H1 (cell line): ENCODE measurements around the gene ZNF423. TPM values are rescaled to one million over a fixed set of nuclear protein-coding genes. Genes with fewer than 3 reads are reported as not detected.

Experiments used
- CTCF ChIA-PET: fragments of 300-600 bp; sonication (Branson Sonifier 250); formaldehyde crosslinking; loops from one replicate; lab custom pipeline; 2021; ENCODE audit not compliant: partially characterized antibody; lab: Charles Lee
- POLR2A ChIA-PET: fragments of 300-600 bp; sonication (Branson Sonifier 250); formaldehyde crosslinking; loops from one replicate; lab custom pipeline; 2021; ENCODE audit warnings: inconsistent platforms; ENCODE audit not compliant: partially characterized antibody; lab: Charles Lee
- DNase-seq, 2 experiments: peaks; one replicate each; pipeline versions ENCODE4 v3.0.0 to v3.0.0-alpha.2; 2010 to 2022; ENCODE audit warnings: low spot score in 2 of 2, low read depth in 1 of 2, mixed read lengths in 1 of 2
- FAIRE-seq: peaks from 2 replicates; lab custom pipeline; 2011; peaks lifted over from hg19 to GRCh38; lab: Jason Lieb, UNC
- H2AFZ ChIP-seq: 2 replicates; pipeline ENCODE4 v1.8.1; 2012; ENCODE audit warnings: low read length, inconsistent platforms
- H2AK5ac ChIP-seq: 2 replicates; pipeline ENCODE4 v1.6.1; 2013; ENCODE audit warnings: low read depth, low read length
- H2BK120ac ChIP-seq: replicated peaks from 2 replicates; pipeline ENCODE3; 2013; ENCODE audit warnings: low read depth, low read length, inconsistent platforms
- H2BK12ac ChIP-seq: 2 replicates; pipeline ENCODE4 v1.6.1; 2013; ENCODE audit warnings: low read depth, low read length
- H2BK15ac ChIP-seq: 2 replicates; pipeline ENCODE4 v1.6.1; 2013; ENCODE audit warnings: low read length
- H2BK20ac ChIP-seq: 2 replicates; pipeline ENCODE4 v1.6.1; 2013; ENCODE audit warnings: low read length
- H2BK5ac ChIP-seq: 2 replicates; pipeline ENCODE4 v1.6.1; 2013; ENCODE audit warnings: low read depth, low read length
- H3K14ac ChIP-seq: 2 replicates; pipeline ENCODE4 v1.6.1; 2013; ENCODE audit warnings: inconsistent platforms; ENCODE audit not compliant: insufficient read length
- H3K18ac ChIP-seq: 2 replicates; pipeline ENCODE4 v1.6.1; 2013; ENCODE audit warnings: low read length; ENCODE audit errors: extremely low read depth
- H3K23ac ChIP-seq: 2 replicates; pipeline ENCODE4 v1.6.1; 2013; ENCODE audit warnings: inconsistent platforms; ENCODE audit not compliant: insufficient read length
- H3K23me2 ChIP-seq: 2 replicates; pipeline ENCODE4 v1.6.1; 2013; ENCODE audit warnings: low read depth, low read length
- H3K27ac ChIP-seq: 2 replicates; pipeline ENCODE4 v1.6.1; 2011; ENCODE audit warnings: low read depth, low read length, inconsistent platforms
- H3K27me3 ChIP-seq, 4 experiments: replicated peaks in 1 of 4; 1 replicate in 1 of 4; 2 replicates in 3 of 4; pipeline versions ENCODE4 v1.6.1 to v1.8.1; 2011 to 2013; ENCODE audit warnings: low read length in 3 of 4, mild to moderate bottlenecking in 3 of 4, inconsistent platforms in 2 of 4, mixed read lengths in 2 of 4, moderate library complexity in 1 of 4; ENCODE audit not compliant: control insufficient read depth in 3 of 4, insufficient read depth in 3 of 4; ENCODE audit errors: extremely low read depth in 1 of 4
- H3K36me3 ChIP-seq, 4 experiments: 2 replicates each; pipeline versions ENCODE4 v1.6.1 to v1.8.1; 2011 to 2013; ENCODE audit warnings: mild to moderate bottlenecking in 4 of 4, low read length in 3 of 4, moderate library complexity in 2 of 4, control low read depth in 1 of 4, inconsistent platforms in 1 of 4; ENCODE audit not compliant: insufficient read depth in 4 of 4, control insufficient read depth in 2 of 4
- H3K4ac ChIP-seq: replicated peaks from 2 replicates; pipeline ENCODE3; 2013; ENCODE audit warnings: low read length, low read depth, mixed read lengths, inconsistent platforms; ENCODE audit not compliant: insufficient read length
- H3K4me1 ChIP-seq, 4 experiments: replicated peaks in 1 of 4; 1 replicate in 1 of 4; 2 replicates in 3 of 4; pipeline versions ENCODE4 v1.6.1 to v1.8.1; 2011 to 2013; ENCODE audit warnings: low read length in 3 of 4, inconsistent platforms in 2 of 4, mixed read lengths in 1 of 4; ENCODE audit not compliant: insufficient read depth in 4 of 4, control insufficient read depth in 3 of 4
- H3K4me2 ChIP-seq, 2 experiments: 2 replicates each; pipeline versions ENCODE4 v1.6.1 to v1.8.1; 2011 to 2013; ENCODE audit warnings: low read depth in 2 of 2, low read length in 2 of 2, control low read depth in 1 of 2, inconsistent platforms in 1 of 2, mild to moderate bottlenecking in 1 of 2; ENCODE audit not compliant: insufficient read depth in 1 of 2
- H3K4me3 ChIP-seq, 4 experiments: fragments of 200-600, 300-600 bp in 1 of 4; sonication (generic), shearing (Covaris generic), sonication (Bioruptor Twin) in 1 of 4; 2 replicates each; pipeline versions ENCODE4 v1.5.1 to v1.8.1; 2011 to 2016; ENCODE audit warnings: low read length in 4 of 4, low read depth in 3 of 4, control low read depth in 2 of 4, inconsistent platforms in 2 of 4, mild to moderate bottlenecking in 2 of 4, mixed read lengths in 1 of 4, moderate library complexity in 1 of 4; ENCODE audit not compliant: insufficient read depth in 2 of 4; ENCODE audit errors: extremely low read depth in 1 of 4
- H3K56ac ChIP-seq: replicated peaks from 2 replicates; pipeline ENCODE3; 2013; ENCODE audit warnings: low read depth, mild to moderate bottlenecking, mixed read lengths, low read length, inconsistent platforms; ENCODE audit not compliant: insufficient read length
- H3K79me1 ChIP-seq: 2 replicates; pipeline ENCODE4 v1.6.1; 2013; ENCODE audit warnings: low read depth, low read length, control low read depth
- H3K79me2 ChIP-seq, 2 experiments: 2 replicates each; pipeline versions ENCODE4 v1.6.1 to v1.8.1; 2012 to 2013; ENCODE audit warnings: low read length in 2 of 2, mild to moderate bottlenecking in 2 of 2, inconsistent platforms in 1 of 2; ENCODE audit not compliant: insufficient read depth in 2 of 2, control insufficient read depth in 1 of 2
- H3K9ac ChIP-seq, 4 experiments: replicated peaks in 1 of 4; 1 replicate in 1 of 4; 2 replicates in 3 of 4; pipeline versions ENCODE4 v1.6.1 to v1.8.1; 2011 to 2013; ENCODE audit warnings: low read depth in 3 of 4, low read length in 3 of 4, control low read depth in 2 of 4, mild to moderate bottlenecking in 2 of 4, moderate library complexity in 2 of 4, inconsistent platforms in 1 of 4; ENCODE audit errors: extremely low read depth in 1 of 4
- H3K9me3 ChIP-seq, 2 experiments: 2 replicates each; pipeline versions ENCODE4 v1.6.1 to v1.8.1; 2012 to 2013; ENCODE audit warnings: mild to moderate bottlenecking in 2 of 2, moderate library complexity in 2 of 2, control low read depth in 1 of 2, inconsistent platforms in 1 of 2, low read depth in 1 of 2, low read length in 1 of 2, mixed read lengths in 1 of 2; ENCODE audit not compliant: insufficient read depth in 2 of 2
- H4K20me1 ChIP-seq, 2 experiments: replicated peaks in 1 of 2; 2 replicates each; pipeline versions ENCODE3 to v1.8.1; 2011 to 2013; ENCODE audit warnings: inconsistent platforms in 2 of 2, low read length in 2 of 2, mild to moderate bottlenecking in 1 of 2; ENCODE audit not compliant: insufficient read depth in 2 of 2, control insufficient read depth in 1 of 2
- H4K5ac ChIP-seq: 2 replicates; pipeline ENCODE4 v1.6.1; 2013; ENCODE audit warnings: low read length, low read depth, mixed read lengths, inconsistent platforms; ENCODE audit not compliant: insufficient read length
- H4K8ac ChIP-seq: 2 replicates; pipeline ENCODE4 v1.8.0; 2013; ENCODE audit warnings: mild to moderate bottlenecking, moderate library complexity, low read length, inconsistent platforms; ENCODE audit not compliant: insufficient read depth; ENCODE audit errors: extremely low read depth
- H4K91ac ChIP-seq: replicated peaks from 2 replicates; pipeline ENCODE3; 2013; ENCODE audit warnings: low read length, mixed read lengths, inconsistent platforms; ENCODE audit not compliant: insufficient read length
- ATF3 ChIP-seq: IDR thresholded peaks from 2 replicates; pipeline ENCODE4 v1.6.1; 2011; ENCODE audit warnings: low read depth, mild to moderate bottlenecking, low read length; ENCODE audit not compliant: insufficient read depth
- CBX8 ChIP-seq: fragments of 300-800, 300-1000 bp; sonication (generic); IDR thresholded peaks from 2 replicates; pipeline ENCODE4 v1.7.1; 2016; ENCODE audit warnings: low read depth, low read length, borderline replicate concordance
- CTCF ChIP-seq, 3 experiments: IDR thresholded peaks; 1 replicate in 2 of 3; 2 replicates in 1 of 3; pipeline versions ENCODE4 v1.5.1 to v1.6.1; 2011; ENCODE audit warnings: low read length in 3 of 3, mild to moderate bottlenecking in 3 of 3, inconsistent platforms in 2 of 3, low read depth in 1 of 3, moderate library complexity in 1 of 3; ENCODE audit not compliant: insufficient read depth in 1 of 3; ENCODE audit errors: control extremely low read depth in 1 of 3
- JUN ChIP-seq: IDR thresholded peaks from 2 replicates; pipeline ENCODE4 v1.6.1; 2011; ENCODE audit warnings: low read depth, mild to moderate bottlenecking, improper control_type of control experiment, low read length
- MAFK ChIP-seq: IDR thresholded peaks from 2 replicates; pipeline ENCODE4 v1.6.1; 2012; ENCODE audit warnings: low read depth, mild to moderate bottlenecking, improper control_type of control experiment, low read length
- NANOG ChIP-seq: IDR thresholded peaks from 2 replicates; pipeline ENCODE4 v1.6.1; 2011; ENCODE audit warnings: low read length, low read depth, mild to moderate bottlenecking, inconsistent platforms; ENCODE audit not compliant: insufficient read depth, poor library complexity, severe bottlenecking
- PHF8 ChIP-seq: fragments of 200-600 bp; sonication (generic); conservative IDR thresholded peaks from 2 replicates; pipeline ENCODE4 v1.7.1; 2012; ENCODE audit warnings: low read depth, mild to moderate bottlenecking, inconsistent platforms, low read length, moderate library complexity
- RXRA ChIP-seq: IDR thresholded peaks from 2 replicates; pipeline ENCODE4 v1.6.1; 2011; ENCODE audit warnings: low read depth, mild to moderate bottlenecking, low read length, moderate library complexity; ENCODE audit not compliant: insufficient read depth
- SIRT6 ChIP-seq: IDR thresholded peaks from one replicate; pipeline ENCODE4 v1.7.1; 2012; ENCODE audit warnings: low read length, inconsistent platforms
- TEAD4 ChIP-seq: IDR thresholded peaks from 2 replicates; pipeline ENCODE4 v1.6.1; 2012; ENCODE audit warnings: low read depth, low read length, inconsistent platforms, mixed read lengths
- ZNF274 ChIP-seq: IDR thresholded peaks from 2 replicates; pipeline ENCODE4 v1.7.0; 2012; ENCODE audit warnings: low read length, borderline replicate concordance; ENCODE audit errors: extremely low read depth
- WGBS, 2 experiments: shearing (Covaris generic) in 1 of 2; methylation state at CpG; one replicate each; pipeline versions ENCODE4 v1.1.6 to v1.1.7; 2013 to 2015; ENCODE audit warnings: low lambda C conversion rate in 2 of 2, mixed read lengths in 2 of 2, inconsistent platforms in 1 of 2, low coverage in 1 of 2, missing lambda C conversion rate in 1 of 2; ENCODE audit not compliant: insufficient replicate concordance in 2 of 2, insufficient coverage in 1 of 2, insufficient read length in 1 of 2; ENCODE audit errors: extremely low coverage in 1 of 2, missing lambda C conversion rate in 1 of 2; 5-methylcytosine and 5-hydroxymethylcytosine counted together
- polyA plus RNA-seq, 7 experiments: library from polyadenylated mRNA; depleted of rRNA in 3 of 7; stranded (reverse) in 5 of 7; unstranded in 2 of 7; fragments of >200 nt in 5 of 7; fragments of 200-250 nt in 2 of 7; gene quantifications; 1 replicate in 5 of 7; 2 replicates in 1 of 7; 4 replicates in 1 of 7; pipeline versions ENCODE4 v1.2.1 to v1.2.3, GENCODE V29; 2011 to 2013; ENCODE audit warnings: missing spikeins in 2 of 7, mixed read lengths in 2 of 7
- total RNA-seq: library from RNA; stranded (reverse); fragmentation: NEBNext Ultra II Directional; extraction: Animal tissue kit (Norgen Biotek cat#: 25700); gene quantifications from 2 replicates; pipeline ENCODE4 v1.2.1, GENCODE V29; 2021

The ZNF423 gene
- total and polyA plus RNA-seq, 2 of the 8 experiments (the other 6 are each of a cell fraction or from before 2014, with no cell fraction given): 38.2 to 52.3 TPM

- Histone ChIP-seq H2BK120ac (no peak overlapping the region), H3K36me3 (peaks cover 0 to 8% (median 2%) of the 10 kb centered on the region in 4 experiments; a peak in 4 of 8 replicates), H3K27ac (no peak overlapping the region), H3K9ac (no peak overlapping the region), H3K4me1 (no peaks in the 10 kb centered on the region; a peak in 1 of 7 replicates), H3K79me1 (peaks cover 2% of the 10 kb centered on the region; the same call in 1 of the 2 replicates), H3K56ac (no peak overlapping the region), H3K18ac (no peak overlapping the region), H3K4me3 (no peak overlapping the region), H3K14ac (no peak overlapping the region), H4K20me1 (peaks cover 0 to 8% of the 10 kb centered on the region in 2 experiments), H4K91ac (no peak overlapping the region), H3K79me2 (peaks cover 0 to 3% of the 10 kb centered on the region in 2 experiments; a peak in 1 of 4 replicates), H4K8ac (no peak overlapping the region), H2AK5ac (no peak overlapping the region), H3K9me3 (peaks cover 4 to 9% of the 10 kb centered on the region in 2 experiments; a peak in 2 of 4 replicates), H2BK20ac (no peak overlapping the region), H3K23ac (no peak overlapping the region), H2AFZ (no peak overlapping the region), H4K5ac (no peak overlapping the region), H2BK15ac (no peak overlapping the region), H3K27me3 (no peaks in the 10 kb centered on the region), H3K23me2 (peaks cover 20% of the 10 kb centered on the region; the same call in 1 of the 2 replicates), H3K4ac (no peak overlapping the region), H2BK5ac (no peak overlapping the region), H3K4me2 (no peak overlapping the region), H2BK12ac (no peak overlapping the region)
- DNase-seq (no peak), FAIRE-seq (no peak)
- ChIA-PET POLR2A (no interaction called here), CTCF (interaction anchor here (1.1 kb wide), 1 partner anchor 11 kb away, joined by 3 read pairs; no protein-coding TSS in a partner anchor)
- 93% methylated on average over 7 of the region's 7 CpGs; no CpG with 5 or more reads in 1 of the 2 experiments for WGBS, 2 experiments
- TF ChIP-seq SIRT6 (no peak), JUN (no peak), MAFK (no peak), TEAD4 (no peak), RXRA (no peak), CTCF (IDR thresholded peaks at IDR 0.05; ENCODE audit: control extremely low read depth in 1 of 3, insufficient read depth in 1 of 3, low read depth in 1 of 3, low read length in 3 of 3) (no peak), ZNF274 (no peak), ATF3 (no peak), NANOG (no peak), PHF8 (no peak), CBX8 (no peak)
These were observed 226.1 kb downstream of the ZNF423 start for GRCh38 chr16:49629851-49630250.
